DND-41 (cell line): ENCODE measurements around the gene VMO1.

ENCODE experiments used
- EZH2 ChIP-seq: IDR thresholded peaks from 3 replicates; pipeline ENCODE4 v1.6.1; 2012; ENCODE audit warnings: borderline replicate concordance, low read depth, mild to moderate bottlenecking, moderate library complexity, low read length, inconsistent platforms; ENCODE audit not compliant: severe bottlenecking
- TF ChIP-seq, protein P1 (sequence below): IDR thresholded peaks from 2 replicates; pipeline ENCODE4 v1.5.1; 2012; ENCODE audit warnings: borderline replicate concordance, low read length, moderate library complexity, mild to moderate bottlenecking; ENCODE audit not compliant: poor library complexity, severe bottlenecking; ENCODE audit errors: extremely low read depth

DNA sequence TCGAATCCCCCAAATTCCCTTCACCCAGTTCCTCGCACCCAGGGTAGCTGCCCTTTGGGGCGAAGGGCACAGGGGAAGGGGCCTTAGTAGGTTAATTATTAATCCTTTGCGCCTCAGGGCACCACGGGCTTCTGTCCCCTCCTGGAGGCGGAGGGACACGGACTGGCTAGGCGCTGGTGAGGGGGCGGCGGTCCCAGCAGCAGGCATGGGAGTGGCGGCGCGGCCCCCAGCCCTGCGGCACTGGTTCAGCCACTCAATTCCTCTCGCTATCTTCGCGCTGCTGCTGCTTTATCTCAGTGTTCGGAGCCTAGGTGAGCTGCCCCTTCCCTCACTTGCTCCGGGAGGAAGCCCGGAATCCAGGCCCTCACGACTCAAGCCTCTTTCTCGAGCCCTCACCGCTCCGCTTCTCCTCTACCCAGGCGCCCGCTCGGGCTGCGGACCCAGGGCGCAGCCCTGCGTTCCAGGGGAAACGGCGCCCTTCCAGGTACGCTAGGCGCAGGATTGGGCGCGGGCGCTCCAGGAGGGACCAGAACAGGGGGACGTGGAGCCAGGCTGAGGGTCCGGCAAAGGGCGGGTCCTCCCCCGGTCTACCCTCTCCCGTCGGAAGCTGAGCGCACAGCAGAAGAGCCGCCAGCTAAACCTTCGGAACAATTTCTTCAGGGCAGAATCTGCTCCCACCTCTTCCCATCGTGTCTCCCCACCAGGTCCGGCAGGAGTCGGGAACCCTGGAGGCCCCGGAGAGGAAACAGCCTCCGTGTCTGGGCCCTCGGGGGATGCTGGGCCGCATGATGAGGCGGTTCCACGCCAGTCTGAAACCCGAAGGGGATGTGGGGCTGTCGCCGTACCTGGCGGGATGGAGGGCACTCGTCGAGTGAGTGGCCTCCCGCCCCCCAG is 2.9 kb upstream of the VMO1 start, which contains the start of gene GLTPD2:
- TF ChIP-seq, protein P1, sequence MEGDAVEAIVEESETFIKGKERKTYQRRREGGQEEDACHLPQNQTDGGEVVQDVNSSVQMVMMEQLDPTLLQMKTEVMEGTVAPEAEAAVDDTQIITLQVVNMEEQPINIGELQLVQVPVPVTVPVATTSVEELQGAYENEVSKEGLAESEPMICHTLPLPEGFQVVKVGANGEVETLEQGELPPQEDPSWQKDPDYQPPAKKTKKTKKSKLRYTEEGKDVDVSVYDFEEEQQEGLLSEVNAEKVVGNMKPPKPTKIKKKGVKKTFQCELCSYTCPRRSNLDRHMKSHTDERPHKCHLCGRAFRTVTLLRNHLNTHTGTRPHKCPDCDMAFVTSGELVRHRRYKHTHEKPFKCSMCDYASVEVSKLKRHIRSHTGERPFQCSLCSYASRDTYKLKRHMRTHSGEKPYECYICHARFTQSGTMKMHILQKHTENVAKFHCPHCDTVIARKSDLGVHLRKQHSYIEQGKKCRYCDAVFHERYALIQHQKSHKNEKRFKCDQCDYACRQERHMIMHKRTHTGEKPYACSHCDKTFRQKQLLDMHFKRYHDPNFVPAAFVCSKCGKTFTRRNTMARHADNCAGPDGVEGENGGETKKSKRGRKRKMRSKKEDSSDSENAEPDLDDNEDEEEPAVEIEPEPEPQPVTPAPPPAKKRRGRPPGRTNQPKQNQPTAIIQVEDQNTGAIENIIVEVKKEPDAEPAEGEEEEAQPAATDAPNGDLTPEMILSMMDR = no peak
- TF ChIP-seq EZH2 = no peak
